ENCODE results near the gene SLC6A8.

The SLC6A8 gene

DNA sequence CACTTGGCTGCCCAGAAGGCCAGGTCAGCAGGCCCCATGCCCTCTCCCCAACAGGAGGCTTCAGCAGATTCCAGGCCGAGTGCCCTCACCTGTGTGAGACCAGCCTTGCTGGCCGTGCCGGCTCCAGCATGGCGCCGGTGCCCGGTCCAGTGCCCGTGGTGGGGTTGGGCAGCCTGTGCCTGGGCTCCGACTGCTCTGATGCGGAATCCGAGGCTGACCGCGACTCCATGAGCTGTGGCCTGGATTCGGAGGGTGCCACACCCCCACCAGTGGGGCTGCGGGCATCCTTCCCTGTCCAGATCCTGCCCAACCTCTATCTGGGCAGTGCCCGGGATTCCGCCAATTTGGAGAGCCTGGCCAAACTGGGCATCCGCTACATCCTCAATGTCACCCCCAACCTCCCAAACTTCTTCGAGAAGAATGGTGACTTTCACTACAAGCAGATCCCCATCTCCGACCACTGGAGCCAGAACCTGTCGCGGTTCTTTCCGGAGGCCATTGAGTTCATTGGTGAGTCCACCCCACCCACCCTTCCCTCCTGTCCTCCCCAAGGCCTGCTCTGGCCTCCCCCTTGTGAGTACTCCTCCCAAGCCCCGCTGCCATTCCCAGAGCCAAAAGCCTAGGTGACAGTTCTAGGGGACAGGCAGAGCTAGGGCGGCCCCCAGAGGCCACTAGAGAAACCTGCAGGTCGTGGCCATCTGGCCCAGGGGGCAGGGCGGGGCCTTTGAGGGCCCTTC lies 38.4 kb upstream of the SLC6A8 start:
- H4K20me1 ChIP-seq (ENCODE audit: insufficient read depth): no peaks in the 10 kb centered on the region
- H3K36me3 ChIP-seq (ENCODE audit: insufficient read depth): no peaks in the 10 kb centered on the region
- peaks cover 26% of the 10 kb centered on the region; the same call in 1 of the 2 replicates for H3K27me3 ChIP-seq (ENCODE audit: insufficient read depth, low read depth)
- H3K4me1 ChIP-seq (ENCODE audit: low read depth, poor library complexity, severe bottlenecking): no peaks in the 10 kb centered on the region
- H3K4me2 ChIP-seq: no peak overlapping the region
- H3K79me2 ChIP-seq (ENCODE audit: insufficient read depth, low read depth): no peaks in the 10 kb centered on the region
- H2AFZ ChIP-seq (ENCODE audit: low read depth): no peak overlapping the region
- H3K27ac ChIP-seq: no peak overlapping the region
- no peak for TF ChIP-seq CTCF (conservative IDR thresholded peaks at IDR 0.05; ENCODE audit: low read depth, low read length)
- no peak overlapping the region for H3K4me3 ChIP-seq (IDR thresholded peaks at IDR 0.05; ENCODE audit: insufficient read depth, low read depth, low read length)
- H3K9ac ChIP-seq: no peak overlapping the region

- H3K9ac ChIP-seq: no peak overlapping the region
- no peaks in the 10 kb centered on the region for H3K4me1 ChIP-seq (ENCODE audit: low read depth, poor library complexity, severe bottlenecking)
- peaks cover 20% of the 10 kb centered on the region; the same call in 1 of the 2 replicates for H3K27me3 ChIP-seq (ENCODE audit: insufficient read depth, low read depth)
- no peak overlapping the region for H3K27ac ChIP-seq
- no peaks in the 10 kb centered on the region for H3K36me3 ChIP-seq (ENCODE audit: insufficient read depth)
- no peaks in the 10 kb centered on the region for H3K79me2 ChIP-seq (ENCODE audit: insufficient read depth, low read depth)
- no peaks in the 10 kb centered on the region for H4K20me1 ChIP-seq (ENCODE audit: insufficient read depth)
- H3K4me3 ChIP-seq (IDR thresholded peaks at IDR 0.05; ENCODE audit: insufficient read depth, low read depth, low read length): no peak overlapping the region
- H3K4me2 ChIP-seq: no peak overlapping the region
- H2AFZ ChIP-seq (ENCODE audit: low read depth): no peak overlapping the region
- TF ChIP-seq CTCF (conservative IDR thresholded peaks at IDR 0.05; ENCODE audit: low read depth, low read length): no peak
Measured at GRCh38 chrX:153649915-153650782, 37.6 kb upstream of the SLC6A8 start.

GRCh38 chrX:153650959-153651358 lies 36.8 kb upstream of the SLC6A8 start:
- Histone ChIP-seq H3K27me3 (ENCODE audit: insufficient read depth, low read depth) (peaks cover 13% of the 10 kb centered on the region; the same call in 1 of the 2 replicates), H3K9ac (no peak overlapping the region), H3K4me2 (no peak overlapping the region), H3K4me3 (IDR thresholded peaks at IDR 0.05; ENCODE audit: insufficient read depth, low read depth, low read length) (no peak overlapping the region), H4K20me1 (ENCODE audit: insufficient read depth) (no peaks in the 10 kb centered on the region), H3K27ac (no peak overlapping the region), H3K4me1 (ENCODE audit: low read depth, poor library complexity, severe bottlenecking) (no peaks in the 10 kb centered on the region), H2AFZ (ENCODE audit: low read depth) (no peak overlapping the region), H3K79me2 (ENCODE audit: insufficient read depth, low read depth) (no peaks in the 10 kb centered on the region), H3K36me3 (ENCODE audit: insufficient read depth) (no peaks in the 10 kb centered on the region)
- TF ChIP-seq CTCF (conservative IDR thresholded peaks at IDR 0.05; ENCODE audit: low read depth, low read length): no peak

DNA sequence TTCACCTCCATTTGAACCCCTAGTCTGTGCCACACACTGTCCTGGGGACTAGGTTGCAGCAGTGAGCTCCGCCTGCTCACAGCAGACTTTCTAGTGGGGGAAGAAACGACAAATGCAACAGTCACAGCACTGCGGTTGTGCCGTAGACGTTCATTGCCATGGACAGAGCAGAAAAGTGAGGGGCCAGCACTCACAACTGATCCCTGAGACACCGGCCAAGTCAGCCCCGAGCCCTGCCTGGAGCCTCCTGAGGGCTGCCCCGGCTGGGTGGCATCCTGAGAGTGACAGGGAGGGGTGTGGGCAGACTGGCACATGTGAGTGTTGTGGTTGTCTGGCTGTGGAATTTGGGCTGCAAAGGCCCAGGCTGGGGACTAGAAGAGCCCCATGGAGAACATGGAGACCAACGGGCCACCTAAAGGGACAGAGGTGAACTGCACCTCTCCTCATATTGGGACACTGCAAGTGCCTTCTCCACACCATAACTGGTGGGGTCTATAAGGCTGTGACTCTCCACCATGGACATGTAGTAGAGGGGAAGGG lies 36.1 kb upstream of the SLC6A8 start:
- Histone ChIP-seq H2AFZ (ENCODE audit: low read depth) (no peak overlapping the region), H3K4me1 (ENCODE audit: low read depth, poor library complexity, severe bottlenecking) (no peaks in the 10 kb centered on the region), H3K27me3 (ENCODE audit: insufficient read depth, low read depth) (peaks cover 8% of the 10 kb centered on the region; the same call in 1 of the 2 replicates), H3K9ac (no peak overlapping the region), H3K79me2 (ENCODE audit: insufficient read depth, low read depth) (no peaks in the 10 kb centered on the region), H3K27ac (no peak overlapping the region), H3K36me3 (ENCODE audit: insufficient read depth) (no peaks in the 10 kb centered on the region), H4K20me1 (ENCODE audit: insufficient read depth) (no peaks in the 10 kb centered on the region), H3K4me2 (no peak overlapping the region), H3K4me3 (IDR thresholded peaks at IDR 0.05; ENCODE audit: insufficient read depth, low read depth, low read length) (no peak overlapping the region)
- peak; percentile 41; the same call in 1 of the 2 replicates for TF ChIP-seq CTCF (conservative IDR thresholded peaks at IDR 0.05; ENCODE audit: low read depth, low read length)

Data from KMS-11 (cell line).